Measurements from ENCODE around the gene FRZB.

GRCh38 chr2:182887753-182888415, 21.4 kb upstream of the FRZB start:
- TF ChIP-seq CTCF (IDR thresholded peaks at IDR 0.05 in 8 of 11, conservative IDR thresholded peaks at IDR 0.05 in 3 of 11) (no peak), POLR2A (IDR thresholded peaks at IDR 0.05) (no peak)

Measured in spleen (tissue), 7 donors.